Chondrocyte (in vitro differentiated cells): ENCODE results near the gene KLHL22. TPM values are rescaled to one million over a fixed set of nuclear protein-coding genes. Genes with fewer than 3 reads are reported as not detected.
"Not testable (repeated sequence)": the region's sequence is repeated elsewhere in the genome, so short reads cannot be mapped to it uniquely, and the experiment has no call there.

ENCODE experiments used
- DNase-seq: peaks from one replicate; pipeline ENCODE4 v3.0.0; 2021; ENCODE audit warnings: mixed read lengths, low spot score
- H3K27ac Mint-ChIP-seq: one replicate; pipeline ENCODE4 v1.8.0; 2021; ENCODE audit warnings: mild to moderate bottlenecking, moderate library complexity, mixed read lengths; ENCODE audit not compliant: unreplicated experiment
- H3K27me3 Mint-ChIP-seq: 2 replicates; pipeline ENCODE4 v1.8.0; 2021; ENCODE audit warnings: low read depth, mixed read lengths
- H3K36me3 Mint-ChIP-seq: 2 replicates; pipeline ENCODE4 v1.8.0; 2021; ENCODE audit warnings: low read depth, mixed read lengths
- H3K4me1 Mint-ChIP-seq: 2 replicates; pipeline ENCODE4 v1.8.0; 2021; ENCODE audit warnings: low read depth, mild to moderate bottlenecking, mixed read lengths
- H3K4me3 Mint-ChIP-seq: one replicate; pipeline ENCODE4 v1.8.0; 2021; ENCODE audit warnings: mild to moderate bottlenecking, moderate library complexity, mixed read lengths; ENCODE audit not compliant: unreplicated experiment
- H3K9me3 Mint-ChIP-seq: 2 replicates; pipeline ENCODE4 v1.8.0; 2021; ENCODE audit warnings: low read depth, mixed read lengths
- total RNA-seq: library from RNA; stranded (reverse); gene quantifications from 3 replicates; pipeline ENCODE4 v1.2.1, GENCODE V29; 2021
- TF ChIP-seq, protein P1 (sequence below): fragments of 200-600 bp; sonication (generic); IDR thresholded peaks from 2 replicates; pipeline ENCODE4 v1.5.0; 2021; ENCODE audit warnings: antibody characterized with exemption, mild to moderate bottlenecking, moderate library complexity

The KLHL22 gene
- total RNA-seq, 1 donor from 2014 or later: 37.3 TPM

GRCh38 chr22:20393705-20394476 lies 101.7 kb downstream of the KLHL22 start, which contains the start of gene ZNF74:
Gene ZNF74 (plus strand): TSS chr22:20394151. CDS start chr22:20394629, 478 bp downstream.
- no peak for DNase-seq
- Mint-ChIP-seq H3K4me3 (peak within 1 kb of the TSS; percentile 85), H3K36me3 (no peaks in the 10 kb centered on the region), H3K27me3 (no peaks in the 10 kb centered on the region), H3K4me1 (peaks cover 40% of the 10 kb centered on the region), H3K27ac (peak within 1 kb of the TSS; percentile 87), H3K9me3 (peaks cover 6% of the 10 kb centered on the region)
- TF ChIP-seq, protein P1, sequence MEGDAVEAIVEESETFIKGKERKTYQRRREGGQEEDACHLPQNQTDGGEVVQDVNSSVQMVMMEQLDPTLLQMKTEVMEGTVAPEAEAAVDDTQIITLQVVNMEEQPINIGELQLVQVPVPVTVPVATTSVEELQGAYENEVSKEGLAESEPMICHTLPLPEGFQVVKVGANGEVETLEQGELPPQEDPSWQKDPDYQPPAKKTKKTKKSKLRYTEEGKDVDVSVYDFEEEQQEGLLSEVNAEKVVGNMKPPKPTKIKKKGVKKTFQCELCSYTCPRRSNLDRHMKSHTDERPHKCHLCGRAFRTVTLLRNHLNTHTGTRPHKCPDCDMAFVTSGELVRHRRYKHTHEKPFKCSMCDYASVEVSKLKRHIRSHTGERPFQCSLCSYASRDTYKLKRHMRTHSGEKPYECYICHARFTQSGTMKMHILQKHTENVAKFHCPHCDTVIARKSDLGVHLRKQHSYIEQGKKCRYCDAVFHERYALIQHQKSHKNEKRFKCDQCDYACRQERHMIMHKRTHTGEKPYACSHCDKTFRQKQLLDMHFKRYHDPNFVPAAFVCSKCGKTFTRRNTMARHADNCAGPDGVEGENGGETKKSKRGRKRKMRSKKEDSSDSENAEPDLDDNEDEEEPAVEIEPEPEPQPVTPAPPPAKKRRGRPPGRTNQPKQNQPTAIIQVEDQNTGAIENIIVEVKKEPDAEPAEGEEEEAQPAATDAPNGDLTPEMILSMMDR: no peak

GRCh38 chr22:20392983-20393704 lies 102.5 kb downstream of the KLHL22 start:
- TF ChIP-seq, protein P1: no peak
- Mint-ChIP-seq H3K9me3 (peaks cover 6% of the 10 kb centered on the region), H3K4me1 (peaks cover 40% of the 10 kb centered on the region), H3K27ac (peak overlapping the region; percentile 87), H3K27me3 (no peaks in the 10 kb centered on the region), H3K4me3 (peak overlapping the region; percentile 85), H3K36me3 (no peaks in the 10 kb centered on the region)
- DNase-seq: no peak

- H3K27me3 Mint-ChIP-seq, H3K36me3 Mint-ChIP-seq, DNase-seq, H3K4me3 Mint-ChIP-seq, H3K9me3 Mint-ChIP-seq, H3K27ac Mint-ChIP-seq: not testable (repeated sequence)
- H3K4me1 Mint-ChIP-seq: peaks cover 38% of the 10 kb centered on the region
Observed at GRCh38 chr22:20392365-20392881, 103.2 kb downstream of the KLHL22 start.

Other genes starting within 250 kb of the KLHL22 start
- gene RTN4R, start 227.5 kb downstream of the KLHL22 start, total RNA-seq: 0.75 to 5.5 TPM (median 5.5 TPM) in 3 replicates
- 45.7 to 52.6 TPM (median 47.2 TPM) in 3 replicates for gene DGCR6L, start 175.7 kb downstream of the KLHL22 start, total RNA-seq
- 12.7 to 15.7 TPM (median 13.6 TPM) in 3 replicates for gene ZNF74, start 101.6 kb downstream of the KLHL22 start, total RNA-seq
- gene SCARF2, start 58.0 kb downstream of the KLHL22 start, total RNA-seq: 56.5 to 88.8 TPM (median 86.5 TPM) in 3 replicates
- 105 to 111 TPM (median 110 TPM) in 3 replicates for gene MED15, start 11.8 kb upstream of the KLHL22 start, total RNA-seq